ENCODE data around the gene RAP1GAP.

Gene RAP1GAP

DNA sequence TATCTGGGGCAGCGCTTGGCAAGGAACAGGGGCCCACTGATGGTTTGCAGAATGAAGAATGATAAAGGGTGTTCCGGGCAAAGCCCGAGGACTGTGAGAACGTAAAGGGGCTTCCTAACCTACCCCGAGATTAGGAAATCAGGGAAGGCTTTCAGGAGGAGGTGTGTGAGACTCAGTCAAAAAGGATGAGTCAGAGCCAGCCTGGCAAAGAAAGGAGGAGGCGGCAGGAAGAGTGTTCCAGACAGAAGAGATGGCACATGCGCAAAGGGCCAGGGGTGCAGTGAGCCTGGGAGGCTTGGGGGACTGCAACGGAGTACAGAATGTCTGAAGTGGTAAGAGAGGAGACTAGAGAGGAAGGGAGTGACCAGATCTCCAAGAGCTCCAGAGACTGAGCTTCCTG is 70.3 kb downstream of the RAP1GAP start:
- H3K27ac ChIP-seq = no peak overlapping the region
- TF ChIP-seq, protein P1, sequence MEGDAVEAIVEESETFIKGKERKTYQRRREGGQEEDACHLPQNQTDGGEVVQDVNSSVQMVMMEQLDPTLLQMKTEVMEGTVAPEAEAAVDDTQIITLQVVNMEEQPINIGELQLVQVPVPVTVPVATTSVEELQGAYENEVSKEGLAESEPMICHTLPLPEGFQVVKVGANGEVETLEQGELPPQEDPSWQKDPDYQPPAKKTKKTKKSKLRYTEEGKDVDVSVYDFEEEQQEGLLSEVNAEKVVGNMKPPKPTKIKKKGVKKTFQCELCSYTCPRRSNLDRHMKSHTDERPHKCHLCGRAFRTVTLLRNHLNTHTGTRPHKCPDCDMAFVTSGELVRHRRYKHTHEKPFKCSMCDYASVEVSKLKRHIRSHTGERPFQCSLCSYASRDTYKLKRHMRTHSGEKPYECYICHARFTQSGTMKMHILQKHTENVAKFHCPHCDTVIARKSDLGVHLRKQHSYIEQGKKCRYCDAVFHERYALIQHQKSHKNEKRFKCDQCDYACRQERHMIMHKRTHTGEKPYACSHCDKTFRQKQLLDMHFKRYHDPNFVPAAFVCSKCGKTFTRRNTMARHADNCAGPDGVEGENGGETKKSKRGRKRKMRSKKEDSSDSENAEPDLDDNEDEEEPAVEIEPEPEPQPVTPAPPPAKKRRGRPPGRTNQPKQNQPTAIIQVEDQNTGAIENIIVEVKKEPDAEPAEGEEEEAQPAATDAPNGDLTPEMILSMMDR (IDR thresholded peaks at IDR 0.05; ENCODE audit: low read depth, low read length) = no peak
- no peaks in the 10 kb centered on the region for H3K27me3 ChIP-seq (ENCODE audit: insufficient read depth, low read depth, severe bottlenecking)

GRCh38 chr1:21598417-21598816 is 70.7 kb downstream of the RAP1GAP start:
- peaks cover 3% of the 10 kb centered on the region for H3K36me3 ChIP-seq
- H3K27ac ChIP-seq = no peak overlapping the region
- no peaks in the 10 kb centered on the region for H3K27me3 ChIP-seq (ENCODE audit: insufficient read depth, low read depth, severe bottlenecking)
- H3K9me3 ChIP-seq (ENCODE audit: severe bottlenecking) = no peaks in the 10 kb centered on the region
- TF ChIP-seq, protein P1 (IDR thresholded peaks at IDR 0.05; ENCODE audit: low read depth, low read length) = no peak
- DNase-seq = no peak
- no peak overlapping the region for H3K4me3 ChIP-seq (ENCODE audit: low read depth, low read length)

More for the DNA sequence above, 70.3 kb downstream of the RAP1GAP start:
- Histone ChIP-seq H3K4me3 (ENCODE audit: low read depth, low read length) (no peak overlapping the region), H3K36me3 (peaks cover 3% of the 10 kb centered on the region), H3K9me3 (ENCODE audit: severe bottlenecking) (no peaks in the 10 kb centered on the region)
- no peak for DNase-seq

DNA sequence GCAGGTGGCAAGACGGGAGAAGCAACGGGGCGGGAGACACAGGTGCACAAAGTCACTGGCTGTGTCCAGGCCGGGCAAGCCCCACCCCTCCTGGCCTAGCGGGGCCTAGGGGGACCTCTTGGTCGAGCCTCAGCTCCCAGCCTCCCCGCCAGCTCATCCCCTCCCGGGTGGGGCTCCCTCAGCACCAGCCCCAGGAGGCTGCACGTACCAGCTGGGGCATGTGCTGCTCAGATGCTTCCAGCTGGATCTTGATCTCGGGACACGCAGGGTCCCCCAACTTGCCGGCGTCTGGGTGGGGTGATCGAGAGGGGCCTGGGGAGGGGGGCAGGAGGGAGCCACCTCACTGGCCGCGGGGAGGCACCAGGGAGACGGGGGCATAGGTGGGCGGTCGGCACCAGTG is 71.4 kb downstream of the RAP1GAP start:
- Histone ChIP-seq H3K36me3 (peaks cover 3% of the 10 kb centered on the region), H3K9me3 (ENCODE audit: severe bottlenecking) (no peaks in the 10 kb centered on the region), H3K4me3 (ENCODE audit: low read depth, low read length) (no peak overlapping the region), H3K27ac (no peak overlapping the region), H3K27me3 (ENCODE audit: insufficient read depth, low read depth, severe bottlenecking) (no peaks in the 10 kb centered on the region)
- no peak for DNase-seq
- TF ChIP-seq, protein P1 (IDR thresholded peaks at IDR 0.05; ENCODE audit: low read depth, low read length) = no peak

DNA sequence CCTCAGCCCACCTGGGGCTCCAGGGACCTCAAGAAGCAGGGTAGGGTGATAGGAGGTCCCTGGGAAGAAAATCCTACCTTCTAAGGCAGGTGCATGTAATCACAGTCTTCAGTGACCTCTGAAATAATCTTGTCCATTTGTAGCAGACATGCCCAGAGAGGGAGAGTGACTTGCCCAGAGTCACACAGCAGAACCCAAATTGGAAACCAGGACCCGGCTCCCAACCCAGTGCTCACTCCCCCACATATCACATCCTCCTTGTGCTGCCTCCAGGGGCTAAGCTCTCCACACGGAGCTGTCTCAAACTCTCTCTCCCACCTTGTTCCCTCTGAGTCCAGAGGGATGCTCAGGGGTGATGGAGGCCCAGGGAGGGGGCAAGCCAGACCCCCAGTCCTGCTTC is 72.5 kb downstream of the RAP1GAP start:
- Histone ChIP-seq H3K27ac (no peak overlapping the region), H3K36me3 (peaks cover 3% of the 10 kb centered on the region), H3K9me3 (ENCODE audit: severe bottlenecking) (no peaks in the 10 kb centered on the region), H3K4me3 (ENCODE audit: low read depth, low read length) (no peak overlapping the region), H3K27me3 (ENCODE audit: insufficient read depth, low read depth, severe bottlenecking) (no peaks in the 10 kb centered on the region)
- DNase-seq = no peak
- TF ChIP-seq, protein P1 (IDR thresholded peaks at IDR 0.05; ENCODE audit: low read depth, low read length) = no peak

DNA sequence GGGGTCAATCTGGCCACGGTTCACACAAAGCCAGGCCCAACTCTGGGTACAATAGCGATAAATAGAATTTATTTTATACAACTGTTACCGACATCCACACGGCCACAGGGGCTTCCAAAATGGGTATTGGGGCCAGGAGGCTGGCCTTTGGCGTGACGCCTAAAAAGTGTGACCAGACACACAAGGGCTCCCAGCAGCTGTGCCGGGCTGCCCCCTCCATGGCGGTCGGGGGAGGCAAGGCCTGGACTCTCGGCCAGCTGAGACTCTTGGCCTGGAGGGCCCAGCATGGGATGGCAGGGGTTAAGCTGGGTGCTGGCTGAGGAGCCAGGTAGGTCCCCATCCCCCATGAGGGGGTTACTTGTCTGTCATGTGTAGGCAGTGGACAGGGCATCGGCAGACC is 73.0 kb downstream of the RAP1GAP start:
- no peaks in the 10 kb centered on the region for H3K9me3 ChIP-seq (ENCODE audit: severe bottlenecking)
- TF ChIP-seq, protein P1 (IDR thresholded peaks at IDR 0.05; ENCODE audit: low read depth, low read length) = no peak
- no peak overlapping the region for H3K27ac ChIP-seq
- DNase-seq = no peak
- peaks cover 3% of the 10 kb centered on the region for H3K36me3 ChIP-seq
- H3K27me3 ChIP-seq (ENCODE audit: insufficient read depth, low read depth, severe bottlenecking) = no peaks in the 10 kb centered on the region
- H3K4me3 ChIP-seq (ENCODE audit: low read depth, low read length) = no peak overlapping the region

Measured in WERI-Rb-1 (cell line).